ENCODE results near the gene P2RY2.

Gene P2RY2

DNA sequence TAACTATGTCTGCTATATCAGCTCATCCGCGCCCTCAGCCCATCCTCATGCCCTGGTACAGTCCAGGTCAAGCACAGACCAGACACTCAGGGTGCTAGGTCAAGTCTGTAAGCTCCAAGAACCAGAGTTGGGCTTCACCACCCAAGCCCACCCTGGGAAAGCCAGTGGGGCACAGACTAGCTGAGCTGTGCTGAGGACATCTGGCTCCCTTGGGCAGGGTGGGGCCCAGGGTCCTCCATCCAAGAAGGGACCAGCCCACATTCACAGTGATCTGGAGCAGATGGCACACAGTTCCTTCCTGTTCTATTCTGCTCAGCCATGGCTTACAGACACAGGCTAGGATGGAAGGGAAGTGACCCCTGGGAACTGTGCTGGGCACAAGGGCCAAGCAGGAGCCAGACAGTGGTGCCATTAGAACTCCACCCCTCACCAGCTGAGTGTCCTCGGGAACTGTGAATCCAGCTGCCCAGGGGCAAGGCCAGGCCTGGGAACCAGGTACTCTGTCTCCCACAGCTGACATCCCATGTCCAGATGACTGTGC lies 63.2 kb downstream of the P2RY2 start:
- in situ Hi-C loops (cut with MboI; ENCODE audit: low sequenced_read_pairs), result no loop called here

DNA sequence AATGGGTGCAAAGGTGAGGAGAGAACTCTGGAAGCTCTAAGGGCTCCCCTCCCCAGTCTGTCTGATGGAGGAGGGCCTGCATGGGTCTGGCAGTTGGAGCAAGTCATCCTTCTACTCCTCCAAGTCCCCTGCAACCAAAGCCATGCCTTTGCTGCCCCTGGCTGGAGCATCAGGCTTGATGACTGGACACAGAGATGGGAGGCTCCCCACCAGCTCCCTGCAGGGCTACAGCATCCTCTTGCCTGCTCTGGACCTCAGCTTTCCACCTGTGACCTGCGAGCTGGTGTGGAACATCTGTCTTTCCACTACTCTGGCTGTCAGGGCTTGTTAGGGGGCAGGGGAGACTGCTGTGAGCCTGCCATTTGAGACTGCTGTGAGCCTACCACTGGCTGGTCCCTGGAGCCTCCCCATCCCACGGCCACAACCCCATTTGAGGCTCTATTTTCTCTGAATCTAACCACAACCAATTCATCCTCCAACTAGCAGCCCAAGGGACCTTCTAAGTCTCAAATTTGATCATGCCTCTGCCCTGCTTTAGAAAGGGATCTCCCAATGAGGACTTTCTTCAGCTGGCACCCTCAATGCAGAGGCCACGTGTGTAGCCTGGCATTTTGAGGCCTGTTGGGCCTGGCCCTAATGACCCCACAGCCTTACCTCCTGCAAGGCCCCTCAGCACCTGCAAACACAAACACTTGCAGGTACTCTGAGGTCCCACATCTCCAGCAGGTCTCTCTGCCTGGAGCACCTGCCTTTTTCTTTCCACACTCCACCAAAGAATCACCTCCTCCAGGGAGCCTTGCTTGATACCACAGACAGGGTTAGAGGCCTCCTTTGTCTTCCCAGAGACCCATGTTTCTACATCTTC lies 63.9 kb downstream of the P2RY2 start:
- in situ Hi-C loops (cut with MboI; ENCODE audit: low sequenced_read_pairs), result no loop called here

DNA sequence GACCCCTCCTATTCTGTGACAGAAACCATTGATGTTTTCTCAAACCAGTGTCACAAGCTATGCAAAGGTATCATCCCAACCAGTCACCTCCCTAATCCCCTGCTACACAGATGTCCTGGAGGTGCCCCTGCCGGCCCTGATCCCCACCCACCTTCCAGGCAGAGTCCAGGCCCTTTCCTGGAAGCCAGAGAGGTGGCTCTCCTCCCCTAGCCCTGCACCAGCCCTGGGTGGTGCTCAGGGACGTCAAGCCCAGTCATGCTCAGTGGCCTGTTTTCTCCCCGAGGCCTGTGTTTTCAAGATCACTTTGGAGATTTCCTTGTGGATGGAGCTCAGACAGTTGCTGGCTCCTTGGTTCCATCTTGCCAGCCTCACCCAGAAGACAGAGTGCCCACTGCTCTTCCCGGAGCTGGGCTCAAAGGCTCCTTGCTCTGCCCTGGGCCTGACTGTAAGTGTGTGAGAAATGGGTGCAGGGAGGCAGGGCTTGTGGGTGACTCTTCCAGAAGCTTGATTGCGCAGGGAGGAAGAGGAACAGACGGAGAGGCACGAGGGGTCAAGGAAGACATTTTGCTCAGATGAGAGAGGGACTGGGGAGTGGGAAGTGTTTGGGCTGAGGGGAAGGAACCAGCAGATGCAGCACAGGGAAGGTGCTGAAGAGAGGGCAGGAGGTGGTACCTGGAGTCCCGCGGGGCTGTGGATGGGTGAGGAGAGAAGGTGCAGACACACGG lies 65.4 kb downstream of the P2RY2 start:
- in situ Hi-C loops (cut with MboI; ENCODE audit: low sequenced_read_pairs), result no loop called here

DNA sequence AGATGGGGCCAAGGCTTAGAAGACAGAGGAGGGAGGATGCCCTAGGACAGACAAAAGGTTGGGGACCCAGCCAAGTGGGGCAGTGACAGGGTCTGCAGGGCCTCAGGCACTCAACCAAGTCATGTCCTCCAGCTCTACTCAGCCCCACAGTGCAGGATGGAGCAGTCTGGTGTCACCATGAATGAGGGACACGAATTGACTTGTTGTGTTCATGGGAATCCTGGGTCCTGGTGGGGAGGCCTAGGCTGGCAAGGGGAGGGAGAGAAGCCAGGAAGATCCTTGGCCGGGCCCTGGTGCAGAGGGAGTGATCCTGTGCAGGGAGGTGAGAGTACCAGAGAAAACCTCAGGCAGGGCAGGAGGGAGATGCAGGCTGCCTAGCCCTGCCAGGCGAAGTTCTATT lies 66.0 kb downstream of the P2RY2 start:
- in situ Hi-C loops (cut with MboI; ENCODE audit: low sequenced_read_pairs), result no loop called here

DNA sequence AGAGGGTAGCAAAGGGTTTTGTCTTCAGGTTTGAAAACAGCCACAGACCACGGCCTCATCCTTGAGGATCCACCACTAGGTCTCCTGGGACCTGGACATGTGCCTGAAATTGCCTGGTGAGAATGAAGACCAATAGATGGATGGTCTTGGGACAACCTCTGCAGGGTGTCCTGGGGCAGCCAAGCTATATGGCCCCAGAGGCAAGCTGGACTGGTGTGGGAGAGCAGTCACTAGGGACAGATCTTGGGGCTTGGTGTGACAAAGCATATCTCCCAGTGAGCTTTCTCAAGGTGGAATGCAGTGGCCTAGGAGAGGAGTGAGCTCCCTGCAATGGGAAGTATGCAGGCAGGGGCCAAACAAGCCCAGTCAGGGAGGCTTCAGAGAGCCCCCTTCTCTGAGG lies 67.6 kb downstream of the P2RY2 start:
- in situ Hi-C loops (cut with MboI; ENCODE audit: low sequenced_read_pairs), result no loop called here

Measured in HL-60/S4 treated with phorbol 12-myristate 13-acetate at 8.2 ng/mL for 4 days and 3 days (cell line).